ENCODE results near the gene ELFN1.

DNA sequence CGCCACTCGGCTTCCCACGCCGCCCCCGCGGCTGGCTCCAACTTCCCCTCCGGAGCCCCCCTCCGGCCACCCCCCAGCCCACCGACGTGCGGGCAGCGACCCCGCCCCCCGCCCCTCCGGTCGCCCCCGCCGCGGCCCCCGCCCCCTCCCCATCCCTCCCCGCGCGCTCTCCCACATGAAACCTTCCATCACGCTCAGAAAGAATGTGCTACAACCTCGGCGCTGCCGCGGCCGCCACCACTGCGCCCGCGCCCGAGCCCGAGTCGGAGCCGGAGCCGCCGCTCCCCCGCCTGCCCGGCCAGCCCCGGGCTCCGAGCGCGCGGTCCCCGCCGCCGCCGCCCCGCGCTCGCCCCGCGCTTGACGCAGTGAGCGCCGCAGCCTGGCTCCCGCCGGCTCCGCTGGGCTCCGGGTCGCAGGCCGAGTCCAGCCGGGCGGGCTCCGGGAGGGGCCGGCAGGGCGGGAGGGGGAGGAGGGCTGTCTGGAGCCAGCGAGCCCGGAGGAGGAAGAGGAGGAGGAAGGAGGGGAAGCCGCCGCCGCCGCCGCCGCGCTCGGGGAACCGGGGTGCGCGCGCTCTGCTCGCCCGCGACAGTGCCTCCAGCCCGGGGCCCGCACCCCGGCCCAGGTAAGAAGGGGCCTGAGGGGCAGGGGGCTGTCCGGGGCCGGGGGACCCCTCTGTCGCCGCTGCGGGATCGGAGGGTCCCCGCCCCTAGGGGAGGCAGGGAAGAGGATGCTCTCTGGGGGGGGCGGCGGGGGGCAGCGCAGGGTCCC is 4.3 kb upstream of the ELFN1 start:
- TF ChIP-seq, protein P1, sequence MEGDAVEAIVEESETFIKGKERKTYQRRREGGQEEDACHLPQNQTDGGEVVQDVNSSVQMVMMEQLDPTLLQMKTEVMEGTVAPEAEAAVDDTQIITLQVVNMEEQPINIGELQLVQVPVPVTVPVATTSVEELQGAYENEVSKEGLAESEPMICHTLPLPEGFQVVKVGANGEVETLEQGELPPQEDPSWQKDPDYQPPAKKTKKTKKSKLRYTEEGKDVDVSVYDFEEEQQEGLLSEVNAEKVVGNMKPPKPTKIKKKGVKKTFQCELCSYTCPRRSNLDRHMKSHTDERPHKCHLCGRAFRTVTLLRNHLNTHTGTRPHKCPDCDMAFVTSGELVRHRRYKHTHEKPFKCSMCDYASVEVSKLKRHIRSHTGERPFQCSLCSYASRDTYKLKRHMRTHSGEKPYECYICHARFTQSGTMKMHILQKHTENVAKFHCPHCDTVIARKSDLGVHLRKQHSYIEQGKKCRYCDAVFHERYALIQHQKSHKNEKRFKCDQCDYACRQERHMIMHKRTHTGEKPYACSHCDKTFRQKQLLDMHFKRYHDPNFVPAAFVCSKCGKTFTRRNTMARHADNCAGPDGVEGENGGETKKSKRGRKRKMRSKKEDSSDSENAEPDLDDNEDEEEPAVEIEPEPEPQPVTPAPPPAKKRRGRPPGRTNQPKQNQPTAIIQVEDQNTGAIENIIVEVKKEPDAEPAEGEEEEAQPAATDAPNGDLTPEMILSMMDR (IDR thresholded peaks at IDR 0.05; ENCODE audit: insufficient read depth, low read length, poor library complexity, severe bottlenecking), result no peak
- TF ChIP-seq EZH2phosphoT487 (conservative IDR thresholded peaks at IDR 0.05; ENCODE audit: low read length), result no peak
